BE2C (cell line): ENCODE measurements around the gene WBP2. TPM values are rescaled to one million over a fixed set of nuclear protein-coding genes. Genes with fewer than 3 reads are reported as not detected.

ENCODE experiments used
- DNase-seq: peaks from one replicate; pipeline ENCODE4 v3.0.0-alpha.2; 2020
- H3K27me3 ChIP-seq: fragments of 250-450 bp; sonication (Bioruptor Pico); 2 replicates; pipeline ENCODE4 v1.5.1; 2020; ENCODE audit warnings: mild to moderate bottlenecking
- H3K36me3 ChIP-seq: fragments of 250-450 bp; sonication (Bioruptor Pico); 2 replicates; pipeline ENCODE4 v1.5.1; 2020; ENCODE audit warnings: mild to moderate bottlenecking
- H3K4me1 ChIP-seq: fragments of 250-450 bp; sonication (Bioruptor Pico); 2 replicates; pipeline ENCODE4 v1.5.1; 2020
- H3K4me3 ChIP-seq: 2 replicates; pipeline ENCODE4 v1.5.1; 2011; ENCODE audit warnings: low read depth, low read length
- H3K9me3 ChIP-seq: fragments of 250-450 bp; sonication (Bioruptor Pico); 2 replicates; pipeline ENCODE4 v1.5.1; 2020
- polyA plus RNA-seq: library from polyadenylated mRNA; unstranded; fragments of >200 nt; gene quantifications from one replicate; pipeline ENCODE4 v1.2.1, GENCODE V29; 2012; ENCODE audit warnings: low read depth, missing spikeins; ENCODE audit not compliant: insufficient read length, insufficient read depth
- TF ChIP-seq, protein P1 (sequence below): IDR thresholded peaks from 2 replicates; pipeline ENCODE4 v1.5.1; 2012; ENCODE audit warnings: mild to moderate bottlenecking, low read depth, low read length

Gene WBP2
- 228 TPM for polyA plus RNA-seq

DNA sequence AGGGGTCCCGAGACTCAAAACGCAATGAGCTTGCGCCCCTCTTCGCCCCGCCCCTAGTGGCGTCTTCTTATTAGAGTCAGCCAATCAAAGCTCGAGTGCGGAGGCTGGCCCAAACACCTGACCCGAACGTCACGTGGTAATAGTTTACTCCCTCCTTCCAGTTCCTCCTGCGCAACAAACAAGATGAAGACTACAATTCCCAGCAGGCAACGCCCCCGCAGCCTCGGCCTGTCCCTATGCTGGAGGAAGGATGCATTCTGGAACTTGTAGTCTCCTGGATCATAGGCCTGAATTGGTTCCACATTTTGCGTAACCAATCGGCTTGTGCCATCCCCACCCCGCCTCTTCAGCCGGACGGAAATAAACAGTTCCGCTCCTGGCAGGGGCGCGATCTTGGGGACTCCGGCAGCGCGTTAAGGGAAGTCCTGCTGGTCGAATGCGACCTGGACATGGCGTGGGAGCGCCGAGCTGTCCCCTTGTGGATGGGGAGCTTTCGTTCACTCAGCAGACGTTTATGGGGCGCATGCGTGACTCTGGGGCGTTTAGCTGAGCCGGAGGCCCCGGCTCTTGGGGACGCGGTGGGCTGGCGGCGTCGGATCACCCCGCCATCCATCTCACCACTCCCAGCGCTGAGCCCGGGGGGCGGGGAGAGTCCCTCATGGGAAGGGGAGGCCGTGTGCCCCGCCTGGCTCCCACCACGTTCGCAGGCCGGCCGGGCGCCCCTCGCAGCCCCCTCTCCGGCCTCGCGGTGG lies at the start of gene WBP2:
TSS of gene WBP2 (minus strand) at position 26 of the 752 bp plus-strand sequence. CDS start 38 bp downstream, outside the sequence.
- peak within 1 kb of the TSS; percentile 78 for H3K4me3 ChIP-seq
- TF ChIP-seq, protein P1, sequence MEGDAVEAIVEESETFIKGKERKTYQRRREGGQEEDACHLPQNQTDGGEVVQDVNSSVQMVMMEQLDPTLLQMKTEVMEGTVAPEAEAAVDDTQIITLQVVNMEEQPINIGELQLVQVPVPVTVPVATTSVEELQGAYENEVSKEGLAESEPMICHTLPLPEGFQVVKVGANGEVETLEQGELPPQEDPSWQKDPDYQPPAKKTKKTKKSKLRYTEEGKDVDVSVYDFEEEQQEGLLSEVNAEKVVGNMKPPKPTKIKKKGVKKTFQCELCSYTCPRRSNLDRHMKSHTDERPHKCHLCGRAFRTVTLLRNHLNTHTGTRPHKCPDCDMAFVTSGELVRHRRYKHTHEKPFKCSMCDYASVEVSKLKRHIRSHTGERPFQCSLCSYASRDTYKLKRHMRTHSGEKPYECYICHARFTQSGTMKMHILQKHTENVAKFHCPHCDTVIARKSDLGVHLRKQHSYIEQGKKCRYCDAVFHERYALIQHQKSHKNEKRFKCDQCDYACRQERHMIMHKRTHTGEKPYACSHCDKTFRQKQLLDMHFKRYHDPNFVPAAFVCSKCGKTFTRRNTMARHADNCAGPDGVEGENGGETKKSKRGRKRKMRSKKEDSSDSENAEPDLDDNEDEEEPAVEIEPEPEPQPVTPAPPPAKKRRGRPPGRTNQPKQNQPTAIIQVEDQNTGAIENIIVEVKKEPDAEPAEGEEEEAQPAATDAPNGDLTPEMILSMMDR, result peak; percentile 34
- H3K36me3 ChIP-seq, result 0 out of 2 replicates have a peak, but pooled peaks cover 3% of the 10 kb centered on the region
- no peaks in the 10 kb centered on the region for H3K9me3 ChIP-seq
- DNase-seq, result peak; percentile 98
- H3K4me1 ChIP-seq, result peaks cover 5% of the 10 kb centered on the region
- H3K27me3 ChIP-seq, result no peaks in the 10 kb centered on the region

DNA sequence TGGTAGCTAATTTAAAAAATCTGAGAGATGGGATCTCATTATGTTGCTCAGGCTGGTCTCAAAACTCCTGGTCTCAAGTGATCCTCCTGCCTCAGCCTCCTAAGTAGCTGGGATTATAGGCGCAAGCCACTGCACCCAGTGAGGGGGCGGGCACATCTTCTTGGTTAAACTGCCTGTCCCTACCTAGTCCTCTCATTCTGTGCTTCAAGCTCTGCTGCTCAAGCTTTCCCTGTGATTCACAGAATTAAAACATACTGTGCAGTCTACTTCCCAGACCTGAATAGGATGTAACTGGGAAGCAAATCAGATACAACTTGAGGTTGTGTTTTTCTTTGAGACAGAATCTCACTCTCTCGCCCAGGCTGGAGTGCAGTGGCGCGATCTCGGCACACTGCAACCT lies 47.3 kb upstream of the WBP2 start:
- DNase-seq, result no peak
- Histone ChIP-seq H3K4me1 (no peaks in the 10 kb centered on the region), H3K36me3 (peaks cover 41% of the 10 kb centered on the region), H3K27me3 (no peaks in the 10 kb centered on the region), H3K4me3 (no peak overlapping the region), H3K9me3 (no peaks in the 10 kb centered on the region)
- TF ChIP-seq, protein P1, result no peak

DNA sequence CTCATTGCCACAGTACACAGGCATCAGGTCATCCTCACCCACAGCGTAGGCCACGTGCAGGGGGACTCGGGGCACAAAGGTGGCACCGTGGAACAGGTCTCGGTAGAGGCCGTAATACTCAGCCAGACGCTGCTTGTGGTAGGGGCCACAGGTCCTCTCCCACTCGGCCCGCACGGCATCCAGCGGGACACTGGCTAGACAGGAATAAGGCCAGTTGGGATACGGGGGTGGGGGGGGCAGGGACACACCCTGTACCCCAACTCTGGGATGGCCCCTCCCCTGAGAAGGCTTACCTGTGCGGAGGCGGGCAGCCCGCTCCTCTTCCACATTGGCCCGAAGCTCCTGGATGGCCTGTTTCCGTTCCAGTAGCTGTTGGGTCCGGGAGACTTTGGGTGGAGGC lies 46.6 kb upstream of the WBP2 start:
- Histone ChIP-seq H3K9me3 (no peaks in the 10 kb centered on the region), H3K4me3 (no peak overlapping the region), H3K4me1 (peaks cover 4% of the 10 kb centered on the region; the same call in 1 of the 2 replicates), H3K27me3 (no peaks in the 10 kb centered on the region), H3K36me3 (peaks cover 43% of the 10 kb centered on the region)
- TF ChIP-seq, protein P1, result no peak
- DNase-seq, result no peak

DNA sequence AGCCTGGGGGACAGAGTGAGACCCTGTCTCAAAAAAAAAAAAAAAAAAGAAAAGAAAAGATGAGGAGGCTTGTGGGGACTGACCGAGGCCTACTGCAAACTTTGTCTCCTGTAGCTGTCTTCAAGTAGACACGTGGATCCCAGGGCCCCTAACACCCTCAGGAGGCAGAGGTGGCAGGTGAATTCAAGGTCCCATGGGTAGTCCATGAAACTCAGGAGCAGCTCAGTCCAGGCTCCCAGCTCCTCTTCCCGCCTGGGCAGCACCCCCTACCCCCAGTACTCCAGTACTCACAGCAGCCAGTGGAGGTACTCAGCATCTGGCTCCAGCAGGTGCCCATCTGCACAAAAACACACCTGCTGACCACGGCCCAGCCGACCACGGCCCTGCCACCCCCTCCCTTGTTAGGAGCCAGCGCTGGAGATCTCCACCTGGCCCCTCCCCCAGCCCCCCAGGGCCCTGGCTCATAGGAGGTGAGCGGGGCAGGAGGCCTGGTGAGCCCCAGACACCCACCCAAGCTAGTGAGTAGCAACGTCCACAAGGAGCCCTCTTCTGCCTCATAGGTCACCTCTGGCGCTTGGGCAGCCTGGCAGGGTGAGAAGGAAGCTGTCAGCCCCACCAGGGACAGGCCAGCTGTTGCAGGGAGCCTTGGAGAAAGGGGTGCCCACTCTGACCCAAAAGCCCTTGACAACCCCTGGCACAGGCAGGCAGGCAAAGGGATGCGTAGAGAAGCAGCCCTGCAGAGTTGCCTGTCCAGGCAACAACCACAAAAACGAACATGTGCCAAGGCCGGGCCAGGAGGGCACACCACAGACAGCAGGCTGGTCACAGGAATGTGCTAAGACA lies 45.8 kb upstream of the WBP2 start:
- H3K27me3 ChIP-seq, result no peaks in the 10 kb centered on the region
- no peak overlapping the region for H3K4me3 ChIP-seq
- no peaks in the 10 kb centered on the region for H3K9me3 ChIP-seq
- H3K4me1 ChIP-seq, result peaks cover 5% of the 10 kb centered on the region; the same call in 1 of the 2 replicates
- H3K36me3 ChIP-seq, result peaks cover 43% of the 10 kb centered on the region
- TF ChIP-seq, protein P1, result no peak
- DNase-seq, result no peak

DNA sequence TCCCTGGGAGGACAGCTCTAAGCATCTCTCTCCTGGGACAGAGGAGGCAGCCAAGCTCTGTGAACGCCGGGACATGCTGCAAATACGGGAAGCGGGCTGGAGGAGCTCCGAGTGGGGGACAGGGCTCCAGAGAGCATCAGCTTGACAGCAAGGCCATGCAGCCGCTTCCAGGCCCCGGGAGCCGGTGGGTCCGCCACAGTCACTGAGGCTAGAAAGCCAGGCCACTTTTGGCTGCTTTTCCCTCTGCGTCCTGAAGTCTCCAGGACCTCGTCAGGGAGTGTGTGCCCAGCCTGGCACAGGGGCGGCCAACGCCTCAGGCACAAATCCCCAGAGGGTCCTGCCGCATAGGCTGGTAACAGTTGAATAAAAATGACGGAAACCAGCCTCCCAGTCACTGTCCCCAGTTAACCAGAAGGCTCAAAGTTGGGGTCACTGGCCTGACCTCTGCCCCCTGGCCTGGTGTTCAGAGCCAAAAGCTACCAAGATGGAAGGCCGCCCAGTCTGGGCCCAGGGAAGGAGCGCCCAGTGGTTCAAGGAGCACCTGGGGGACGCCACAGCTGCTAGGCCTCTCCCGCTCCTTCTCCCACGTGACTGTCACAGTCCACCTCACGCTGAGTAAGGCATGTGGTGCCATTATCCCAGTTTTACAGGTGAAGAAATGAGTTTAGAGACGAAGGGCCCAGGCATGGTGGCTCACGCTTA lies 44.8 kb upstream of the WBP2 start:
- no peak overlapping the region for H3K4me3 ChIP-seq
- peaks cover 9% of the 10 kb centered on the region; the same call in 1 of the 2 replicates for H3K4me1 ChIP-seq
- TF ChIP-seq, protein P1, result no peak
- no peak for DNase-seq
- no peaks in the 10 kb centered on the region for H3K27me3 ChIP-seq
- no peaks in the 10 kb centered on the region for H3K9me3 ChIP-seq
- peaks cover 43% of the 10 kb centered on the region for H3K36me3 ChIP-seq
